Caco-2 (cell line): ENCODE measurements around the gene SLC5A10. TPM values are rescaled to one million over a fixed set of nuclear protein-coding genes. Genes with fewer than 3 reads are reported as not detected.
"Not testable (repeated sequence)": the region's sequence is repeated elsewhere in the genome, so short reads cannot be mapped to it uniquely, and the experiment has no call there.

Source experiments
- BruUV-seq: library from RNA; stranded (reverse); fragments of 400-500 nt; replicated peaks from 2 replicates; lab custom pipeline; 2021; lab: Mats Ljungman, UMichigan
- CTCF ChIA-PET: fragments of 300-600 bp; sonication (Branson Sonifier 250); formaldehyde crosslinking; loops from one replicate; lab custom pipeline; 2022; ENCODE audit warnings: antibody characterized with exemption; lab: Charles Lee
- POLR2A ChIA-PET: fragments of 300-600 bp; sonication (Branson Sonifier 250); formaldehyde crosslinking; loops from one replicate; lab custom pipeline; 2022; ENCODE audit warnings: antibody characterized with exemption; lab: Charles Lee
- DNase-seq, 2 experiments: peaks; one replicate each; pipeline versions ENCODE4 v3.0.0 to v3.0.0-alpha.2; 2020 to 2022
- H3K27me3 ChIP-seq: replicated peaks from 2 replicates; pipeline ENCODE4 v1.6.0; 2011; ENCODE audit warnings: low read length; ENCODE audit not compliant: control insufficient read depth, insufficient read depth
- H3K36me3 ChIP-seq: 2 replicates; pipeline ENCODE4 v1.5.1; 2011; ENCODE audit warnings: low read length; ENCODE audit not compliant: control insufficient read depth, insufficient read depth
- H3K4me1 ChIP-seq: fragments of 250-450 bp; sonication (Bioruptor Pico); 2 replicates; pipeline ENCODE4 v1.5.1; 2020; ENCODE audit warnings: mild to moderate bottlenecking
- H3K4me3 ChIP-seq: 2 replicates; pipeline ENCODE4 v1.5.1; 2011; ENCODE audit warnings: low read depth, mild to moderate bottlenecking, control low read depth, low read length
- H3K9me3 ChIP-seq: fragments of 250-450 bp; sonication (Bioruptor Pico); 2 replicates; pipeline ENCODE4 v1.5.1; 2020; ENCODE audit warnings: mild to moderate bottlenecking, moderate library complexity
- H3K27ac Mint-ChIP-seq: one replicate; pipeline ENCODE4 v1.8.0; 2022; ENCODE audit warnings: mixed read lengths; ENCODE audit not compliant: unreplicated experiment
- H3K27me3 Mint-ChIP-seq: one replicate; pipeline ENCODE4 v1.8.0; 2022; ENCODE audit warnings: mixed read lengths; ENCODE audit not compliant: insufficient read depth, unreplicated experiment
- H3K36me3 Mint-ChIP-seq: one replicate; pipeline ENCODE4 v1.8.0; 2022; ENCODE audit warnings: mild to moderate bottlenecking, mixed read lengths; ENCODE audit not compliant: insufficient read depth, unreplicated experiment
- H3K4me1 Mint-ChIP-seq: one replicate; pipeline ENCODE4 v1.8.0; 2022; ENCODE audit warnings: low read depth, mixed read lengths; ENCODE audit not compliant: unreplicated experiment
- H3K4me3 Mint-ChIP-seq: one replicate; pipeline ENCODE4 v1.8.0; 2022; ENCODE audit warnings: mild to moderate bottlenecking, moderate library complexity, mixed read lengths; ENCODE audit not compliant: unreplicated experiment
- H3K9me3 Mint-ChIP-seq: one replicate; pipeline ENCODE4 v1.8.0; 2022; ENCODE audit warnings: mixed read lengths; ENCODE audit not compliant: unreplicated experiment
- intact Hi-C: fragments of 100-400 bp; cut with micrococcal nuclease; formaldehyde crosslinking; loops from one replicate; pipeline ENCODE4 v1.10.0; 2022; ENCODE audit not compliant: unreplicated experiment
- total RNA-seq: library from RNA; stranded (reverse); gene quantifications from 2 replicates; pipeline ENCODE4 v1.2.3, GENCODE V29; 2022
- TF ChIP-seq, protein P1 (sequence below), 2 experiments: fragments of 200-600 bp in 1 of 2; IDR thresholded peaks; 1 replicate in 1 of 2; 2 replicates in 1 of 2; pipeline versions ENCODE4 v1.5.1 to v1.8.0; 2011 to 2022; ENCODE audit warnings: antibody characterized with exemption in 1 of 2, control low read depth in 1 of 2, inconsistent platforms in 1 of 2, low read depth in 1 of 2, low read length in 1 of 2, mild to moderate bottlenecking in 1 of 2, moderate library complexity in 1 of 2; ENCODE audit not compliant: insufficient read depth in 1 of 2, severe bottlenecking in 1 of 2, unreplicated experiment in 1 of 2

The SLC5A10 gene
- total RNA-seq, 1 experiment from 2014 or later = 0.27 TPM

GRCh38 chr17:18955009-18955408, 3.0 kb downstream of the SLC5A10 start:
- ChIA-PET CTCF (interaction anchor here (0.7 kb wide), 1 partner anchor 50 kb away, joined by 3 read pairs; no protein-coding TSS in a partner anchor), POLR2A (no interaction called here)
- H3K36me3 Mint-ChIP-seq = no peaks in the 10 kb centered on the region
- no peak for DNase-seq
- Histone ChIP-seq H3K4me3 (no peak overlapping the region), H3K27me3 (no peaks in the 10 kb centered on the region), H3K36me3 (no peaks in the 10 kb centered on the region), H3K4me1 (no peaks in the 10 kb centered on the region; the same call in 1 of the 2 replicates), H3K9me3 (no peaks in the 10 kb centered on the region)
- no peaks in the 10 kb centered on the region for H3K4me1 Mint-ChIP-seq
- intact Hi-C loops = no loop called here
- H3K27me3 Mint-ChIP-seq = no peaks in the 10 kb centered on the region
- no TSS peak for BruUV-seq
- H3K27ac Mint-ChIP-seq = no peak overlapping the region
- H3K9me3 Mint-ChIP-seq = no peaks in the 10 kb centered on the region
- H3K4me3 Mint-ChIP-seq = no peak overlapping the region
- TF ChIP-seq, protein P1, sequence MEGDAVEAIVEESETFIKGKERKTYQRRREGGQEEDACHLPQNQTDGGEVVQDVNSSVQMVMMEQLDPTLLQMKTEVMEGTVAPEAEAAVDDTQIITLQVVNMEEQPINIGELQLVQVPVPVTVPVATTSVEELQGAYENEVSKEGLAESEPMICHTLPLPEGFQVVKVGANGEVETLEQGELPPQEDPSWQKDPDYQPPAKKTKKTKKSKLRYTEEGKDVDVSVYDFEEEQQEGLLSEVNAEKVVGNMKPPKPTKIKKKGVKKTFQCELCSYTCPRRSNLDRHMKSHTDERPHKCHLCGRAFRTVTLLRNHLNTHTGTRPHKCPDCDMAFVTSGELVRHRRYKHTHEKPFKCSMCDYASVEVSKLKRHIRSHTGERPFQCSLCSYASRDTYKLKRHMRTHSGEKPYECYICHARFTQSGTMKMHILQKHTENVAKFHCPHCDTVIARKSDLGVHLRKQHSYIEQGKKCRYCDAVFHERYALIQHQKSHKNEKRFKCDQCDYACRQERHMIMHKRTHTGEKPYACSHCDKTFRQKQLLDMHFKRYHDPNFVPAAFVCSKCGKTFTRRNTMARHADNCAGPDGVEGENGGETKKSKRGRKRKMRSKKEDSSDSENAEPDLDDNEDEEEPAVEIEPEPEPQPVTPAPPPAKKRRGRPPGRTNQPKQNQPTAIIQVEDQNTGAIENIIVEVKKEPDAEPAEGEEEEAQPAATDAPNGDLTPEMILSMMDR (IDR thresholded peaks at IDR 0.05; ENCODE audit: insufficient read depth in 1 of 2, low read depth in 1 of 2, low read length in 1 of 2, severe bottlenecking in 1 of 2, unreplicated experiment in 1 of 2) = no peak

- H3K36me3 Mint-ChIP-seq, H3K4me1 Mint-ChIP-seq, H3K27me3 ChIP-seq, H3K4me3 ChIP-seq, BruUV-seq, H3K4me3 Mint-ChIP-seq, H3K9me3 ChIP-seq, H3K27ac Mint-ChIP-seq, H3K9me3 Mint-ChIP-seq, CTCF ChIA-PET, H3K4me1 ChIP-seq, H3K27me3 Mint-ChIP-seq, intact Hi-C loops, DNase-seq, H3K36me3 ChIP-seq, POLR2A ChIA-PET: not testable (repeated sequence)
These were observed 4.1 kb downstream of the SLC5A10 start for GRCh38 chr17:18956021-18956420.

- Histone ChIP-seq H3K4me1 (peaks cover 6% of the 10 kb centered on the region), H3K27me3 (no peaks in the 10 kb centered on the region), H3K4me3 (no peak overlapping the region), H3K36me3 (no peaks in the 10 kb centered on the region), H3K9me3 (no peaks in the 10 kb centered on the region)
- no TSS peak for BruUV-seq
- ChIA-PET CTCF (no interaction called here), POLR2A (no interaction called here)
- H3K27ac Mint-ChIP-seq = no peak overlapping the region
- no peak overlapping the region for H3K4me3 Mint-ChIP-seq
- H3K36me3 Mint-ChIP-seq = no peaks in the 10 kb centered on the region
- intact Hi-C loops = no loop called here
- DNase-seq = no peak
- H3K9me3 Mint-ChIP-seq = no peaks in the 10 kb centered on the region
- TF ChIP-seq, protein P1 (IDR thresholded peaks at IDR 0.05; ENCODE audit: insufficient read depth in 1 of 2, low read depth in 1 of 2, low read length in 1 of 2, severe bottlenecking in 1 of 2, unreplicated experiment in 1 of 2) = no peak
- H3K4me1 Mint-ChIP-seq = no peaks in the 10 kb centered on the region
- no peaks in the 10 kb centered on the region for H3K27me3 Mint-ChIP-seq
These were observed 4.6 kb downstream of the SLC5A10 start for GRCh38 chr17:18956581-18956980.

DNA sequence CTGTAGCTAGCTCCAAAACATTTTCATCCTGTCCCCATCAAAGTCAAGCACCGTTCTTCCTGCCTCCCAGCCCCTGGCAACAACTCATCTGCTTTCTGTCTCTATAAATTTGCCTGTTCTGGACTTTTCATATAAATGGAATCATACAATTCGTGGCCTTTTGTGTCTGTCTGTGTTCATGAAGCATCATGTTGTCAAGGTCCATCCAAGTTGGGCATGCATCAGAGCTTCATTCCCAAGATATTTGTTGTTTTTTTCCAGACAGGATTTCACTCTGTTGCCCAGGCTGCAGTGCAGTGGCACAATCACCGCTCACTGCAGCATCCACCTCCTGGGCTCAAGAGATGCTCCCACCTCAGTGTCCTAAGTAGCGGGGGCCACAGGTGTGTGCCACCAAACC, 5.9 kb downstream of the SLC5A10 start:
- Histone ChIP-seq H3K9me3 (no peaks in the 10 kb centered on the region), H3K36me3 (no peaks in the 10 kb centered on the region), H3K4me1 (peaks cover 12% of the 10 kb centered on the region), H3K27me3 (no peaks in the 10 kb centered on the region), H3K4me3 (no peak overlapping the region)
- DNase-seq = no peak
- TF ChIP-seq, protein P1 (IDR thresholded peaks at IDR 0.05; ENCODE audit: insufficient read depth in 1 of 2, low read depth in 1 of 2, low read length in 1 of 2, severe bottlenecking in 1 of 2, unreplicated experiment in 1 of 2) = no peak
- H3K27me3 Mint-ChIP-seq = no peaks in the 10 kb centered on the region
- BruUV-seq = no TSS peak
- ChIA-PET CTCF (no interaction called here), POLR2A (no interaction called here)
- H3K4me1 Mint-ChIP-seq = peaks cover 10% of the 10 kb centered on the region
- H3K9me3 Mint-ChIP-seq = no peaks in the 10 kb centered on the region
- no peaks in the 10 kb centered on the region for H3K36me3 Mint-ChIP-seq
- H3K27ac Mint-ChIP-seq = no peak overlapping the region
- intact Hi-C loops = no loop called here
- no peak overlapping the region for H3K4me3 Mint-ChIP-seq
